ENCODE measurements around the gene NACC2.

- TF ChIP-seq, protein P1, sequence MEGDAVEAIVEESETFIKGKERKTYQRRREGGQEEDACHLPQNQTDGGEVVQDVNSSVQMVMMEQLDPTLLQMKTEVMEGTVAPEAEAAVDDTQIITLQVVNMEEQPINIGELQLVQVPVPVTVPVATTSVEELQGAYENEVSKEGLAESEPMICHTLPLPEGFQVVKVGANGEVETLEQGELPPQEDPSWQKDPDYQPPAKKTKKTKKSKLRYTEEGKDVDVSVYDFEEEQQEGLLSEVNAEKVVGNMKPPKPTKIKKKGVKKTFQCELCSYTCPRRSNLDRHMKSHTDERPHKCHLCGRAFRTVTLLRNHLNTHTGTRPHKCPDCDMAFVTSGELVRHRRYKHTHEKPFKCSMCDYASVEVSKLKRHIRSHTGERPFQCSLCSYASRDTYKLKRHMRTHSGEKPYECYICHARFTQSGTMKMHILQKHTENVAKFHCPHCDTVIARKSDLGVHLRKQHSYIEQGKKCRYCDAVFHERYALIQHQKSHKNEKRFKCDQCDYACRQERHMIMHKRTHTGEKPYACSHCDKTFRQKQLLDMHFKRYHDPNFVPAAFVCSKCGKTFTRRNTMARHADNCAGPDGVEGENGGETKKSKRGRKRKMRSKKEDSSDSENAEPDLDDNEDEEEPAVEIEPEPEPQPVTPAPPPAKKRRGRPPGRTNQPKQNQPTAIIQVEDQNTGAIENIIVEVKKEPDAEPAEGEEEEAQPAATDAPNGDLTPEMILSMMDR (IDR thresholded peaks at IDR 0.05; ENCODE audit: low read depth, low read length, poor library complexity, severe bottlenecking) = no peak
- TF ChIP-seq EZH2phosphoT487 (IDR thresholded peaks at IDR 0.05; ENCODE audit: borderline replicate concordance, low read length) = no peak
Observed at GRCh38 chr9:135958485-135958884, 136.6 kb downstream of the NACC2 start.

Data from DOHH2 (cell line).